OCI-LY7 (cell line): ENCODE results near the gene MARK3. TPM values are rescaled to one million over a fixed set of nuclear protein-coding genes. Genes with fewer than 3 reads are reported as not detected.
A peak's percentile ranks its signal among the peaks of the same experiment; 100 is the strongest.

Source experiments
- BruUV-seq: library from RNA; stranded (reverse); fragments of 400-500 nt; replicated peaks from 2 replicates; lab custom pipeline; 2021; lab: Mats Ljungman, UMichigan
- CTCF ChIA-PET: fragments of 300-600 bp; sonication (Branson Sonifier 250); formaldehyde crosslinking; loops from one replicate; lab custom pipeline; 2022; ENCODE audit warnings: antibody characterized with exemption; ENCODE audit not compliant: unreplicated experiment; lab: Charles Lee
- POLR2A ChIA-PET: fragments of 300-600 bp; sonication (Branson Sonifier 250); formaldehyde crosslinking; loops from one replicate; lab custom pipeline; 2022; ENCODE audit warnings: antibody characterized with exemption; lab: Charles Lee
- DNase-seq: peaks from one replicate; pipeline ENCODE4 v3.0.0-alpha.2; 2015; ENCODE audit warnings: low spot score
- H2AFZ ChIP-seq: fragments of 200-600 bp; sonication (generic), shearing (Covaris generic); 2 replicates; pipeline ENCODE4 v1.6.1; 2014; ENCODE audit warnings: mild to moderate bottlenecking, antibody characterized with exemption, low read length, moderate library complexity
- H3K27ac ChIP-seq: fragments of 200-600 bp; sonication (generic); 2 replicates; pipeline ENCODE4 v1.5.1; 2014; ENCODE audit warnings: mixed run types, low read depth, mild to moderate bottlenecking, moderate library complexity, low read length, inconsistent platforms; ENCODE audit not compliant: poor library complexity, severe bottlenecking
- H3K36me3 ChIP-seq: fragments of 200-600 bp; sonication (generic); 2 replicates; pipeline ENCODE4 v1.6.1; 2014; ENCODE audit warnings: mild to moderate bottlenecking, antibody characterized with exemption, low read length, moderate library complexity, mixed read lengths; ENCODE audit not compliant: insufficient read depth
- H3K4me1 ChIP-seq: fragments of 200-600 bp; sonication (generic); 2 replicates; pipeline ENCODE4 v1.5.1; 2014; ENCODE audit warnings: mild to moderate bottlenecking, low read length; ENCODE audit not compliant: insufficient read depth, poor library complexity, severe bottlenecking
- H3K4me2 ChIP-seq: fragments of 200-600 bp; sonication (generic); 2 replicates; pipeline ENCODE4 v1.6.1; 2014; ENCODE audit warnings: mild to moderate bottlenecking, low read length
- H3K4me3 ChIP-seq: fragments of 200-600 bp; sonication (generic); 2 replicates; pipeline ENCODE4 v1.5.1; 2014; ENCODE audit warnings: mild to moderate bottlenecking, low read depth, low read length; ENCODE audit not compliant: poor library complexity, severe bottlenecking
- H3K79me2 ChIP-seq: fragments of 200-600 bp; sonication (generic); 2 replicates; pipeline ENCODE4 v1.6.1; 2016; ENCODE audit warnings: low read depth, mild to moderate bottlenecking, low read length, moderate library complexity, mixed read lengths; ENCODE audit not compliant: insufficient read depth
- H3K9me2 ChIP-seq: fragments of 200-600 bp; sonication (generic); 2 replicates; pipeline ENCODE4 v1.6.1; 2016; ENCODE audit warnings: mild to moderate bottlenecking, low read length, mixed read lengths; ENCODE audit not compliant: insufficient read depth
- H3K9me3 ChIP-seq: fragments of 200-600 bp; sonication (generic); 2 replicates; pipeline ENCODE4 v1.6.1; 2014; ENCODE audit warnings: mild to moderate bottlenecking, mixed run types, low read length, mixed read lengths
- H4K20me1 ChIP-seq: fragments of 200-600 bp; sonication (generic); 2 replicates; pipeline ENCODE4 v1.6.1; 2014; ENCODE audit warnings: mild to moderate bottlenecking, antibody characterized with exemption, low read length, moderate library complexity, mixed read lengths; ENCODE audit not compliant: insufficient read depth
- CTCF ChIP-seq: fragments of 200-600 bp; sonication (generic); conservative IDR thresholded peaks from 2 replicates; pipeline ENCODE4 v1.5.1; 2014; ENCODE audit warnings: mild to moderate bottlenecking, antibody characterized with exemption, low read length, moderate library complexity, mixed read lengths
- EZH2phosphoT487 ChIP-seq: fragments of 200-600 bp; sonication (generic); IDR thresholded peaks from 2 replicates; pipeline ENCODE4 v1.6.1; 2018; ENCODE audit warnings: low read depth, borderline replicate concordance, mild to moderate bottlenecking, mixed run types, antibody characterized with exemption, low read length, moderate library complexity, mixed read lengths
- intact Hi-C: fragments of 100-400 bp; cut with micrococcal nuclease; formaldehyde crosslinking; loops from one replicate; pipeline ENCODE4 v1.10.0; 2022; ENCODE audit not compliant: unreplicated experiment
- total RNA-seq, 2 experiments: library from RNA; depleted of rRNA in 1 of 2; stranded (reverse); fragments of >200 nt in 1 of 2; shearing (Covaris generic) in 1 of 2; gene quantifications; 2 replicates each; pipeline ENCODE4 v1.2.3, GENCODE V29; 2014 to 2022

The MARK3 gene
- total RNA-seq, 2 experiments from 2014 or later: 70.8 to 83.6 TPM

DNA sequence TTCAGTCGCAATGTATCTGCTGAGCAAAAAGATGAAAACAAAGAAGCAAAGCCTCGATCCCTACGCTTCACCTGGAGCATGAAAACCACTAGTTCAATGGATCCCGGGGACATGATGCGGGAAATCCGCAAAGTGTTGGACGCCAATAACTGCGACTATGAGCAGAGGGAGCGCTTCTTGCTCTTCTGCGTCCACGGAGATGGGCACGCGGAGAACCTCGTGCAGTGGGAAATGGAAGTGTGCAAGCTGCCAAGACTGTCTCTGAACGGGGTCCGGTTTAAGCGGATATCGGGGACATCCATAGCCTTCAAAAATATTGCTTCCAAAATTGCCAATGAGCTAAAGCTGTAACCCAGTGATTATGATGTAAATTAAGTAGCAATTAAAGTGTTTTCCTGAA, 117.7 kb downstream of the MARK3 start:
- CTCF ChIA-PET: no interaction called here
- no peak for TF ChIP-seq CTCF
- no peak for TF ChIP-seq EZH2phosphoT487
- intact Hi-C loops: no loop called here

GRCh38 chr14:103503296-103503695, 118.1 kb downstream of the MARK3 start:
- no peak for DNase-seq
- intact Hi-C loops: no loop called here
- Histone ChIP-seq H3K4me3 (no peak overlapping the region), H3K4me1 (no peaks in the 10 kb centered on the region), H3K36me3 (peaks cover 63% of the 10 kb centered on the region), H3K9me3 (no peaks in the 10 kb centered on the region), H3K9me2 (no peaks in the 10 kb centered on the region), H2AFZ (no peak overlapping the region), H3K79me2 (no peaks in the 10 kb centered on the region), H3K27ac (no peak overlapping the region), H3K4me2 (no peak overlapping the region), H4K20me1 (no peaks in the 10 kb centered on the region)
- TF ChIP-seq EZH2phosphoT487: no peak
- TF ChIP-seq CTCF: no peak
- ChIA-PET CTCF (no interaction called here), POLR2A (no interaction called here)
- no TSS peak for BruUV-seq

More for the DNA sequence above, 117.7 kb downstream of the MARK3 start:
- Histone ChIP-seq H3K9me3 (no peaks in the 10 kb centered on the region), H3K4me1 (no peaks in the 10 kb centered on the region), H3K9me2 (no peaks in the 10 kb centered on the region), H2AFZ (no peak overlapping the region), H3K79me2 (no peaks in the 10 kb centered on the region), H3K4me3 (no peak overlapping the region), H3K4me2 (no peak overlapping the region), H3K36me3 (peaks cover 65% of the 10 kb centered on the region), H3K27ac (no peak overlapping the region), H4K20me1 (no peaks in the 10 kb centered on the region)
- BruUV-seq: TSS peak; percentile 51
- no peak for DNase-seq
- POLR2A ChIA-PET: no interaction called here

- POLR2A ChIA-PET: no interaction called here
- no peaks in the 10 kb centered on the region for H3K9me2 ChIP-seq
- H4K20me1 ChIP-seq: no peaks in the 10 kb centered on the region
- H3K36me3 ChIP-seq: peaks cover 63% of the 10 kb centered on the region
- H3K4me3 ChIP-seq: no peak overlapping the region
- no peak for DNase-seq
- H3K4me2 ChIP-seq: no peak overlapping the region
- no peak overlapping the region for H2AFZ ChIP-seq
- no peaks in the 10 kb centered on the region for H3K79me2 ChIP-seq
- no peak overlapping the region for H3K27ac ChIP-seq
- H3K4me1 ChIP-seq: no peaks in the 10 kb centered on the region
- CTCF ChIA-PET: no interaction called here
- no peaks in the 10 kb centered on the region for H3K9me3 ChIP-seq
- intact Hi-C loops: no loop called here
- no TSS peak for BruUV-seq
- TF ChIP-seq CTCF: no peak
- TF ChIP-seq EZH2phosphoT487: no peak
Measured at GRCh38 chr14:103504991-103505565, 119.9 kb downstream of the MARK3 start.
